Cardiac ventricle fibroblast (primary cell): ENCODE measurements around the gene ITFG1. TPM values are rescaled to one million over a fixed set of nuclear protein-coding genes. Genes with fewer than 3 reads are reported as not detected.

Source experiments
- total RNA-seq: library from RNA; depleted of rRNA; stranded (reverse); fragments of >200 nt; gene quantifications from 2 replicates; pipeline ENCODE4 v1.2.3, GENCODE V29; 2015

ITFG1 gene
- total RNA-seq = 38.1 and 48.4 TPM in 2 replicates

GRCh38 chr16:47460711-47461597 is at the start of gene ITFG1, which contains the start of gene PHKB:
Gene ITFG1, minus strand, starts transcription at chr16:47461063. Its CDS starts 18 bp downstream, at chr16:47461045.
Gene PHKB, plus strand, starts transcription at chr16:47461331. Its CDS starts 20 bp downstream, at chr16:47461351.

GRCh38 chr16:47143677-47144558 is 316.9 kb downstream of the ITFG1 start, which contains the start of gene NETO2:
Gene NETO2, minus strand, starts transcription at chr16:47143945. Its CDS starts 333 bp downstream, at chr16:47143612.

Other genes starting within 250 kb of the ITFG1 start
- 19.0 and 28.0 TPM in 2 replicates for gene PHKB, start 268 bp upstream of the ITFG1 start, total RNA-seq